Nephron (organoid): ENCODE data around the gene MDM2.

Source experiments
- H3K27ac Mint-ChIP-seq, 3 experiments: 2 replicates each; pipeline ENCODE4 v1.8.0; 2020; ENCODE audit warnings: mixed read lengths in 3 of 3, mild to moderate bottlenecking in 2 of 3, moderate library complexity in 1 of 3
- H3K27me3 Mint-ChIP-seq: 2 replicates; pipeline ENCODE4 v1.8.0; 2021; ENCODE audit warnings: low read depth, mild to moderate bottlenecking, moderate library complexity, mixed read lengths
- H3K36me3 Mint-ChIP-seq: 2 replicates; pipeline ENCODE4 v1.8.0; 2020; ENCODE audit warnings: low read depth, mixed read lengths
- H3K4me1 Mint-ChIP-seq: 2 replicates; pipeline ENCODE4 v1.8.0; 2020; ENCODE audit warnings: mixed read lengths
- H3K4me3 Mint-ChIP-seq, 3 experiments: 2 replicates each; pipeline ENCODE4 v1.8.0; 2020; ENCODE audit warnings: mild to moderate bottlenecking in 3 of 3, mixed read lengths in 3 of 3, moderate library complexity in 2 of 3
- H3K9me3 Mint-ChIP-seq: 2 replicates; pipeline ENCODE4 v1.8.0; 2020; ENCODE audit warnings: mixed read lengths
- CTCF ChIP-seq, 3 experiments: fragments of 200-600 bp; sonication (generic); IDR thresholded peaks; one replicate each; pipeline ENCODE4 v1.5.0; 2021; ENCODE audit warnings: antibody characterized with exemption in 3 of 3; ENCODE audit not compliant: unreplicated experiment in 3 of 3

The MDM2 gene

DNA sequence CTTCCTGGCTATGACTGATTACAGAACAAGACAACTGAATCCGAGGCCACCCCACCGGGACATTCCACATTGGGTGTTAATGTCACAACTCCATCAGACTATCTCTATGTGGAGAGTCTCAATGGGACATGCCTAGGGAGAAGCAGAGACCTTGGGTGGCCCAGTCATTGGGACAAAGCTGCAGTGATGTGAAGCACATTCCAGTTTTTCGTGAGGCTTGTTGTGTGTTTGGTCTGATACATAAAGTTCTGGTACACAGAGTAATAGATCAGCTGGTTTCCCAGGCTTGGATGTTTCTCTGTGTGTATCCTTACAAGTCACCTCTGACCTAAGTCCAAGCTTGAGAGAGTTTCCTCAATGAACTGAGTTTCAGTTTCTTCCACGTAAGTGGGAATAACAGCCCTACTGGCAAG, 82.7 kb downstream of the MDM2 start:
- Mint-ChIP-seq H3K27me3 (no peaks in the 10 kb centered on the region), H3K4me3 (no peak overlapping the region), H3K36me3 (peaks cover under 1% of the 10 kb centered on the region), H3K27ac (no peak overlapping the region), H3K4me1 (no peaks in the 10 kb centered on the region), H3K9me3 (no peaks in the 10 kb centered on the region)
- TF ChIP-seq CTCF (IDR thresholded peaks at IDR 0.05; ENCODE audit: unreplicated experiment in 3 of 3), result no peak

GRCh38 chr12:68891141-68891540, 83.2 kb downstream of the MDM2 start:
- H3K27ac Mint-ChIP-seq, result no peak overlapping the region
- H3K9me3 Mint-ChIP-seq, result peaks cover 4% of the 10 kb centered on the region
- TF ChIP-seq CTCF (IDR thresholded peaks at IDR 0.05; ENCODE audit: unreplicated experiment in 3 of 3), result no peak
- H3K4me3 Mint-ChIP-seq, result no peak overlapping the region
- H3K4me1 Mint-ChIP-seq, result no peaks in the 10 kb centered on the region
- peaks cover 5% of the 10 kb centered on the region for H3K36me3 Mint-ChIP-seq
- H3K27me3 Mint-ChIP-seq, result no peaks in the 10 kb centered on the region

DNA sequence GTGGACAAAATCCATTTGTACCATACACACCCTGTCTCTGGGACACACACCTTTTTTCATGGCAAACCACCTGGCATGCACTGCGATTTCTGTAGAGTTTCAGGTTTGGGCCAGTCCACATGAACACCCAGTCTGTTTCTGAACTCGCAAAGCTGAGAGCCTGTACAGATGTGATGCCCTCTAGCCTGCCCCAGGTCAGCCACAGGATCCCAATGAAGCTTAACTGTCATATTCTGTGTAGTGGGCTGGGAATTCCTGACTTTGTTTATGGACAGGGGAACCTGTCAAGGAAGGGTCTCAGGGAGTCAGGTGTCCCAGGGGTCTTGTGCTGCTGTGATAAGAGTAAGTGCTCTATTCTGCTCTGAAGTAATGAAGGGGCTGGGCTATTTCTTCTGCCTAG, 85.2 kb downstream of the MDM2 start:
- Mint-ChIP-seq H3K27me3 (no peaks in the 10 kb centered on the region), H3K36me3 (peaks cover 7% of the 10 kb centered on the region), H3K9me3 (peaks cover 6% of the 10 kb centered on the region), H3K27ac (no peak overlapping the region), H3K4me3 (no peak overlapping the region), H3K4me1 (peaks cover 8% of the 10 kb centered on the region)
- TF ChIP-seq CTCF (IDR thresholded peaks at IDR 0.05; ENCODE audit: unreplicated experiment in 3 of 3), result no peak

- Mint-ChIP-seq H3K4me3 (no peak overlapping the region), H3K27me3 (no peaks in the 10 kb centered on the region)
Observed at GRCh38 chr12:68893741-68894140, 85.8 kb downstream of the MDM2 start.

DNA sequence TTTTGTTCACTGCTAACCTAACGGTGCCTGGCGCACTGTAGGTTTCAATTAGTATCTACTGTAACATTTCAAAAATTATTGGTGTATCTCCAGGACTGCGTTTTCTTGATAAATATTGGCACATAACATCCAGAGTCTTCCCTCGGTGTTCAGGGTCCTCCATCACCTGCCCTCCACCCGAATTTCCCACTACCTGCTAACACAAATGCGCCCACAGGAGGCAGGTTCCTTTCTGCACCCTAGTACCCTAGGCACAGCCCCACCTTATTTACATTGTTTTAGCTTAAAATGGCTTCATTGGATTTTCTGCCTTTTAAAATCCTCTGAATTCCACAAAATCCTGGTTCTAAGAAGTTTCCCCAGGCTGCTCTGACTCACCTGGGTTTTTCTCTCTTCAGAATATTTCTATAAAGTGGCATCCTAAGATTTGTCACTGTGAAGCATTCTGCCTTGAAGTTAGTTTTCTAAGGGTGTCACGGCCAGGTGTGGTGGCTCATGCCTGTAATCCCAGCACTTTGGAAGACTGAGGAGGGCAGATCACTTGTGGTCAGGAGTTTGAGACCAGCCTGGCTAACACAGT, 86.4 kb downstream of the MDM2 start:
- Mint-ChIP-seq H3K4me1 (peaks cover 9% of the 10 kb centered on the region), H3K9me3 (peaks cover 6% of the 10 kb centered on the region)

More at GRCh38 chr12:68893741-68894140, 85.8 kb downstream of the MDM2 start:
- peak overlapping the region in 1 of 3 experiments; percentile 65 for H3K27ac Mint-ChIP-seq
- H3K36me3 Mint-ChIP-seq, result peaks cover 7% of the 10 kb centered on the region
- peaks cover 6% of the 10 kb centered on the region for H3K9me3 Mint-ChIP-seq
- no peak for TF ChIP-seq CTCF (IDR thresholded peaks at IDR 0.05; ENCODE audit: unreplicated experiment in 3 of 3)
- peaks cover 8% of the 10 kb centered on the region for H3K4me1 Mint-ChIP-seq

More for the DNA sequence above, 86.4 kb downstream of the MDM2 start:
- TF ChIP-seq CTCF (IDR thresholded peaks at IDR 0.05; ENCODE audit: unreplicated experiment in 3 of 3), result no peak
- H3K27me3 Mint-ChIP-seq, result no peaks in the 10 kb centered on the region
- H3K27ac Mint-ChIP-seq, result peak overlapping the region in 1 of 3 experiments; percentile 65
- no peak overlapping the region for H3K4me3 Mint-ChIP-seq
- peaks cover 9% of the 10 kb centered on the region for H3K36me3 Mint-ChIP-seq
